HTR-8/SVneo (cell line): ENCODE results near the gene EDRF1.

ENCODE experiments used
- DNase-seq: peaks from one replicate; pipeline ENCODE4 v3.0.0; 2011; ENCODE audit warnings: low spot score, mixed read lengths; ENCODE audit not compliant: insufficient read length
- FAIRE-seq: peaks from 2 replicates; lab custom pipeline; 2011; peaks lifted over from hg19 to GRCh38; lab: Jason Lieb, UNC

EDRF1 gene

GRCh38 chr10:125756853-125757487 is 37.5 kb downstream of the EDRF1 start:
- DNase-seq (no peak), FAIRE-seq (no peak)

DNA sequence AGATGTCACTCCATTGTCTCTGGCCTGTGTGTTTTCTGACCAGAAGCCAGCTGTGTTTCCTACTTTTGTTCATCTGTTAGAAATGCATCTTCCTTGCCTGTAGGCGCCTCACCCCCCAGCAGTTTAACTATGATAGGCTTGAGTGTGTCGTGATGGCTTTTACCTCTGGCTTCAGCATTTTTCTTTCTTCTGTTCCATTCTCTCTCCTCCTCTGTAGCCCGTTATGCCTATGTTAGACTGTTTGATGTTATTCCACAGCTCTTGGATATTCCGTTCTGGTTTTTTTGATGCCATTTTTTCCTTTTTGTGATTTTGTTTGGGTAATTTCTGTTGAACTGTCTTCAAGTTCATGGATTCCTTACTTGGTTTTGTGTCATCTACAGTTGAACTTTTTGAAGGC is 38.2 kb downstream of the EDRF1 start:
- FAIRE-seq (no peak), DNase-seq (no peak)

GRCh38 chr10:125761961-125762360 is 42.5 kb downstream of the EDRF1 start:
- FAIRE-seq (no peak), DNase-seq (no peak)

DNA sequence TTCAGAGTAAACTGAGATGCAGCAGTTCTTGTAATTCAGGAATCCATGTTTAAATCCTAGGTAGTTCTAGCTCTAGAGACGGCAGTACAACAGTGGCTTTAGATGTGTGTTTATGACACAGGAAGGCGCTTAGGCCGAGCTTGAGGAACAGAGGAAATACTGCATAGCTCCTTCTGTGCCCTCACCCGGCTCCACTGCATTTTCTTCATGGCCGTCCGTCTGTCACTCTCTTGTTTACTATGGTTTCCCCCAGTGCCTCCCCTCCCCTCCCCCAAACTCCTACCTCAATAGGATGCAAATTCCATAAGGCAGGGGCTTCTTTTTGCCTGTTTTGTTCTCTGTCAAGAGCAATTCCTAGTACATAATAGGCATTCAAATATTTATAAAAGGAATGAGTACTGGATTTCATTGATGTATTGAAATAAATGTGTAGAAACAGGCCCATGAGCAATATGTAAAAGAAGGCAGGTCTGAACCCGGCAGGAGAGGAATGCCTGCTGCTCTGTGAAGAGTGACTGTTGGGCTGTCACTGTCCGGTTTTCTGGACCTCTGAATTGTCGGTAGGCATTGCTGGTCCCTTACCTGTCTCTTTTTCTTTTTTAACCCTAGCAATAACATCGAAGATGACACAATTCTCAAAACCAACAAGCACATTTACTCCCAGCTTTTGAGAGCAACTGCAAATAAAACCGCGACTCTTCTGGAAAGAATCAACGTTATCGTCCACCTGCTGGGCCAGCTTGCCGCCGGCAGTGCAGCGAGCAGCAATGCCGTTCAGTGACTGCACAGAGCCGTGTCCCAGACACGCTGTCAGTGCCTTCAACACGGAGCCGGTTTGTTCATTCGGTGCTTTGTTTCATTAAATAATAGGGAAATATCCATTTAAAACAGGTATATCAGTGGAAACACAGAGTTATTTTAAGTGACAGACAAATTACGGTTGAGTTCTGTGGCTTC is 43.5 kb downstream of the EDRF1 start:
- FAIRE-seq, result no peak

GRCh38 chr10:125765835-125766234 is 46.3 kb downstream of the EDRF1 start:
- FAIRE-seq, result no peak
- DNase-seq, result no peak

More for the DNA sequence above, 43.5 kb downstream of the EDRF1 start:
- no peak for DNase-seq

DNA sequence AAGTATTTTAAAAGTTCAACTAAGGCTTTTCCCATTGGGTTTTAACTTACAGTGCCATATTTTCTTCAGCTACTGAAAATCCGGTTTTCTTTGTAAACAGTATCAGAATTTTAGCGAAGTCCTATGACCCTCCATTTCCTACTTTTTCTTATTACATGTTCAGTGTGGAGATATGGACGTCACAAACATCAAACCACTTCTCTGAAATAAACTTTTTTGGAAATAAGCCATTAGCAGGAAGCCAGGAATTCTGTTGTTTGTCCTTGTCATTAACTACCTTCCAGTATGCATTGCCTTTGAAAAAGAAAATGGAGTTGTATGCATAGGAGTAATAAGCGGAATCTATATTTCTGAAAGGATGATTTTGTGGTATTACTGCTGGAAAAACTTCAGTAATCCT is 47.0 kb downstream of the EDRF1 start:
- no peak for FAIRE-seq
- DNase-seq, result no peak

DNA sequence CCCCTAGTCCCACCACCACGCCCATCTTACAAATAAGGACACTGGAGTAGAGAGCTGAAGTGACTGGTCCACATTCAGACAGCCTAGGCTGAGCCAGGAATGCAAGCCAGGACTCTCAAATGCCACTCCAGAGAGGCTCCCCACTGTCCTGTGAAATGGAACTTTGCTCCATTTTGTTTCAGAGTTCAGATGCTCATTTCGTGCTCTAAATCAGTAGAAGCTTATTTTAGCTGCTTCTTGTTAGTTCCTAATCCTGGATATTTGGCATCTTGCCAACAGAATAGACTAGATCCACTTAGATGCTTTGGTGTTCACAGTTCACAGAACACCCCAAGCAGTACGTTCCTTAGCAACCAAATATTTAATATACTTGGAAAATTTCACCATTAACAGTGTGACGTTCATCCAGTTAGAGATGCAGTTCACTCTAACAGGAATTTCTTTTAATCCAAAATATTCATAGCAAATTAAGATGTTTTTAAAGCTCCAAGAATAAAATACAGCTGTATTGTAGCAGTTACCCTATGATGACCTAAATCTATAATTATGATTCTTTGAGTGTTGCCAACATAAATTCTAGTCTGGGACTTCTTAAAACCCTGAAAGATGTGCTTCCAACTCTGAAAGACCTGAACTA is 48.8 kb downstream of the EDRF1 start:
- FAIRE-seq (no peak), DNase-seq (no peak)

GRCh38 chr10:125769175-125769574 is 49.7 kb downstream of the EDRF1 start:
- DNase-seq (no peak), FAIRE-seq (no peak)

GRCh38 chr10:125770844-125771243 is 51.3 kb downstream of the EDRF1 start:
- DNase-seq, result no peak
- FAIRE-seq, result no peak

GRCh38 chr10:125772112-125772863 is 52.8 kb downstream of the EDRF1 start:
- FAIRE-seq, result no peak
- no peak for DNase-seq

DNA sequence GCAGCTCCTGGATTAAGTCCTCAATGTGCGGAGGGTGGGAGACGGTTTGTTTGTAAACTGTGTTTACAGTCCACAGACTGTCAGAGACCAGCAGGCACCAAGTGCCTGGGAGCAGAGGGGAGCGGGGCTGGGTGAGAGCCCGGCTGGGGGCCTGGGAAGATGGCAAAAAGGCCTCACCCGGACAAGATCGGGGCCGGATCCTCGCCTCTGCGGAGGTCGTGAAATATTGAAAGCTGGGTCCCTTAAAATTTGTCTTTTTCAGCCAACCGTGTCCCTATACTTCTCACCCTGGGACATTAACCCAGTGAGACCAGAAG is 53.3 kb downstream of the EDRF1 start:
- no peak for DNase-seq
- FAIRE-seq, result no peak

DNA sequence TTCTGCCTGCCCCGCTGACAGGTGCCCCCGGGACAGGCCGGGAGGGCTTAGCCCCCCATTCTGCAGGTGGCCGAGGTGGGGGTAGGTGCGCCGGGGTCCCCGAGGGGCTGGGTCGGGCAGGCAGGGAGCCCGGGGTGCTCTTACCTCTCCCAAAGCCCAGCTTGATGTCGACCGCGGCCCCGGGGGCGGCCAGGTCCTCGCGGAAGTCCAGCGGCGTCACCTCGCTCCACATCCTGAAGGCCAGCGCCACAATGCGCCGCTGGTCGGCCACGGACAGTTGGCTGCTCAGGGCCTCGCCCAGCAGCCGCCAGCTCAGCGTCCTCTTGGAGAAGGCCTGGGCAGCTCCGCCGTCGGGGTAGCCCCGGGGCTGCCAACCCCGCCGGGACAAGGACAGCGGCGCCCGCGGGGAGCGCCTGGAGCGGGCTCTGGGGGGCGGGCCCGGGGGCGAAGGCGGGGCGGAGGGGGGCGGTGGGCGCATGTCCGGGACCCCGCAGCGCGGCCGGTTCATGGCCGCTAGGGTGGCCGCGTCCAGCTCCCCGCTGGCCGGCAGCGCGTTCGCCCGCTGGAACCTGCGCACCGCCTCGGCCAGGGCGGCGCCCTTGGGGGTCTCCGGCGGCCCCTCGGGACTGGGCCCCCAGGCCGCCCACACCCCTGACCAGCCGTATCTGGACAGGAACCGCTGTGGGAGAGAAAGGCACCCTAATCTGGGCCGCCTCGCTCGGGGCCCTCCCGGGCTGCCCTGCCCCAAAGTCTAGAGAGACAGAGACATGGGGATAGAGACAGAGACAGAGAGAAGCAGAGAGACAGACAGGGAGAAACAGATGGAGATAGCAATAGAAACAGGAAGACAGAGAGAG is 54.4 kb downstream of the EDRF1 start:
- no peak for DNase-seq
- no peak for FAIRE-seq

DNA sequence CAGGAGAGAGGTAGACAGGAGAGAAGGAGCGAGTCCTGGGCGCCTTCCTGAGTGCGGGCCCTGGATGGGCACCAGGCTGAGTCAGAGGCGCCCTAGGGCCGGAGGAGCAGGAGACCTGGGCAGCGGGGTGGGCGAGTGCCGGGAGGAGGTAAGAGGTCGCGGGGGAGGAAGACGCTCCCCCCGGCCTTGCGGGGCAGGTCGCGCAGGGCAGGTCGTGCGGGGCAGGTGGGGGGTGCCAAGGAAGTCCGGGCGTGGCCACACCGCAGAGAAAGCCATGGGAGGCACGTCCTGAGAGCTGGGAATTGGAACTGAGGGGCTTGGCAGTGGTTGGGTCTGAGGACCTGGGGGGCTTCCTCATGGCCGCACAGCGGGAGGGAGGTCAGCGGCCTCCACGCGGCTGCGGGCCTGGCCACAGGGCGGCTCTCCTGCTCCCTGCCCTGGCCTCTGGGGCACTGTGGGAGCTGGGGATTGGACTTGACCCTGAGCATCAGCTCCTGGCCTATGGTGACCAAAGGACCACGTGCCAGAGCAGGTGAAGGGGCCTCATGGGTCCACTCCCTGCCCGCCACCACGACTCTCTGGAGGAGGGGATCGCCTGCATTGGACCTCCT is 55.2 kb downstream of the EDRF1 start:
- DNase-seq (no peak), FAIRE-seq (no peak)

- DNase-seq (no peak), FAIRE-seq (no peak)
Observed at GRCh38 chr10:125775491-125776106, 56.1 kb downstream of the EDRF1 start, which contains the start of gene MMP21. MMP21 (minus strand) TSS chr10:125775821; CDS start chr10:125775821, 0 bp downstream.

DNA sequence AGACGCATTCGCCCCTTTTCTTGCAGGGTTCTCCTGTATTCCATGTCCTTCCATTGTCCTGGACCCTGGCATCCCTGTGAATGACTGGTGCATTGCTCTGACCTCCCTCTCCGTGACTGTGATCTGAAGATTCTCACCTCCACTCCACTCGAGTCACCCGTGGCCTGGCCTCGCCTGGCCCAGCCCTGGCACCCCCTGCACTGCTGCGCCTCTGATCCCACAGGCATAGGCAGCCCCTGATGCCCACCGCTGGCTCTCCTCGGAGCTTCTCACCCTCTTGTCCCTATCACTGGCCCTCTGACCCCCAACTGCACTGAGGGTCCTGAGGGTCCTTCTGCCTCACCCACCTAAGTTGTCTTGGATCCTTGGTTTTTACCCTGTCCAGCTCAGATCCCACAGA is 58.3 kb downstream of the EDRF1 start:
- DNase-seq, result no peak
- FAIRE-seq, result no peak

- DNase-seq (no peak), FAIRE-seq (no peak)
Observed at GRCh38 chr10:125778556-125778955, 59.0 kb downstream of the EDRF1 start.

DNA sequence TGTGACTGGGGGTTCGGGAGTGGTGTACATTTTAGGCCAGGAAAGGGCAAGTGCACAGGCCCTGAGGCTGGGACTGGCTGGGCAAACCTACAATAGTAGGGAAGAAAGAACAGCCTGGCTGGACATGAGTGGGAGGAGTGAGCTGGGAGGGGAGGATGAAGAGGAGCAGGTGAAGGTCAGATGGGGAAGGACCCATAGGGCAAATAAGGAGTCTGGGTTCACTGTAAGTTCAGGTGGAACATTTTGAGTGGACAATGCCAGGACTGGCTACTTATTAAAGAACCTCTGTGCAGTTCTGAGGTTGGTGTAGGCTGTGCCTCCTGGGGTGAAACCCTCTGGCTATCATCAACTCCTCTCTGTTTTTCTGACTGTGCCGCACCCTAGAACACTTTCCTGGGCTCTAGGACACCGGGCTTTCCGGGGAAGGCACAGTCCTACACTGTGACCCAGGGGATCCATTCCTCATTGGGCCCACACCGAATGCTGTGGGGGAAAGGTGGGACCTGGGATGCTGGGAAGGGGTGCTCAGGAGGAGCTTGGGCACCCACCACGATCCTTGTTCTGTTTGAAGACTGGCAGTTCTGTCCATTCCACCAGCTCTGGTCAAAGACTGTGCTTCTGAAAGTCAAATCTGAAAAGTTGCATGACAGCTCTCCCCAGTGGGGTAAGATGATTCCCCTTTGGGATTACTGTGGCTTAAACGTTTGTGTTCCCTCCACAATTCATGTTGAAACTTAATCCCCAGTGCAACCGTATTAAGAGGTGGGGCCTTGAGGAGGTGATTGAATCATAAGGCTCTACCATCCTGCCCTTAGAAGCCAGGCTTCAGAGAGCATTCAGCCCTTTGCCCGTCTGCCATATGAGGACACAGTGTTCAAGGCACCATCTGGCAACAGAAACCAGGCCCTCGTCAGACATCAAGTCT is 60.2 kb downstream of the EDRF1 start:
- DNase-seq, result no peak
- FAIRE-seq, result no peak

DNA sequence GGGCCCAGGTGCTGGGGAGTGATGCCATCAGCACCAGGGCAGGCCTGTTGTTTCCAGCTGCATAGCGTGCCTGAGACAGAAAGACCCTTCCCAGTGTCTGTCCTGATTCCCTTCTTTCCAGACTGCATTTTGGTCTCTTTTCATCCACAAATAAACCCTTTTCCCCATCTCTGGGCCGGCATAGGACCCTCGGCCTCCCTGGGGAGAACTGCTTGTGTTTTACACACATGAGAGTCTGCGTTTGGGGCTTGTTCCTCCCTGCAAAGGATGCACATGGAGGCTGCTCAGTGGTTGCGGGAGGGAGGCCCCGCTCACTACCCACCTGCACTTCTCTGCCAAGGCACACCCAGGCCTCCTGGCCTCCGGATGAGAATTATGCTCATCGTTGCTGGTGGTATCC is 61.9 kb downstream of the EDRF1 start:
- DNase-seq, result no peak
- no peak for FAIRE-seq
